Brain microvascular endothelial cell (primary cell): Measurements from ENCODE around the gene BID.
A peak's percentile ranks its signal among the peaks of the same experiment; 100 is the strongest.

Experiments
- DNase-seq: peaks from one replicate; pipeline ENCODE4 v3.0.0-alpha.2; 2020
- H3K27ac ChIP-seq: fragments of 250-450 bp; sonication (Bioruptor Pico); 2 replicates; pipeline ENCODE4 v1.5.1; 2020; ENCODE audit warnings: mild to moderate bottlenecking, moderate library complexity
- H3K27me3 ChIP-seq: fragments of 250-450 bp; sonication (Bioruptor Pico); replicated peaks from 2 replicates; pipeline ENCODE4 v1.5.1; 2020; ENCODE audit warnings: mild to moderate bottlenecking
- H3K36me3 ChIP-seq: fragments of 250-450 bp; sonication (Bioruptor Pico); replicated peaks from 2 replicates; pipeline ENCODE4 v1.5.1; 2020; ENCODE audit warnings: mild to moderate bottlenecking
- H3K4me3 ChIP-seq: 2 replicates; pipeline ENCODE4 v1.5.1; 2011; ENCODE audit warnings: low read depth, mild to moderate bottlenecking, control low read depth, low read length, moderate library complexity
- CTCF ChIP-seq: IDR thresholded peaks from 2 replicates; pipeline ENCODE4 v1.5.1; 2011; ENCODE audit warnings: low read depth, mild to moderate bottlenecking, moderate library complexity, low read length, control low read depth, inconsistent platforms; ENCODE audit errors: missing control alignments
- in situ Hi-C: cut with HindIII; loops from 2 replicates; pipeline ENCODE4 v1.10.0; 2017; ENCODE audit warnings: low sequenced_read_pairs, low pct_ligation_motif_present

Gene BID

GRCh38 chr22:17729561-17729960, 44.7 kb downstream of the BID start:
- Histone ChIP-seq H3K36me3 (peaks cover 65% of the 10 kb centered on the region), H3K4me3 (no peak overlapping the region), H3K27me3 (no peaks in the 10 kb centered on the region), H3K27ac (no peak overlapping the region)
- in situ Hi-C loops: no loop called here
- TF ChIP-seq CTCF: no peak
- no peak for DNase-seq

GRCh38 chr22:17728786-17729185, 45.5 kb downstream of the BID start:
- Histone ChIP-seq H3K4me3 (no peak overlapping the region), H3K27me3 (no peaks in the 10 kb centered on the region), H3K27ac (no peak overlapping the region), H3K36me3 (peaks cover 60% of the 10 kb centered on the region)
- in situ Hi-C loops: no loop called here
- DNase-seq: no peak
- TF ChIP-seq CTCF: no peak

- Histone ChIP-seq H3K27ac (peak overlapping the region; percentile 65), H3K4me3 (no peak overlapping the region), H3K36me3 (peaks cover 46% of the 10 kb centered on the region), H3K27me3 (no peaks in the 10 kb centered on the region)
- in situ Hi-C loops: no loop called here
- TF ChIP-seq CTCF: no peak
- no peak for DNase-seq
These were observed 47.1 kb downstream of the BID start for GRCh38 chr22:17726928-17727897.

GRCh38 chr22:17726006-17726927, 48.0 kb downstream of the BID start:
- in situ Hi-C loops: no loop called here
- Histone ChIP-seq H3K36me3 (peaks cover 36% of the 10 kb centered on the region), H3K4me3 (no peak overlapping the region), H3K27ac (peak overlapping the region; percentile 65), H3K27me3 (no peaks in the 10 kb centered on the region)
- TF ChIP-seq CTCF: no peak
- peak; percentile 48 for DNase-seq

- no peak for TF ChIP-seq CTCF
These were observed 48.8 kb downstream of the BID start for GRCh38 chr22:17725500-17725796.

More at GRCh38 chr22:17725500-17725796, 48.8 kb downstream of the BID start:
- no peaks in the 10 kb centered on the region for H3K27me3 ChIP-seq
- peaks cover 32% of the 10 kb centered on the region for H3K36me3 ChIP-seq
- no peak overlapping the region for H3K4me3 ChIP-seq
- H3K27ac ChIP-seq: peak overlapping the region; percentile 58
- in situ Hi-C loops: no loop called here
- DNase-seq: no peak
